Heart right ventricle (tissue), 16 donors: ENCODE measurements around the gene NHLRC1. TPM values are rescaled to one million over a fixed set of nuclear protein-coding genes. Genes with fewer than 3 reads are reported as not detected.

Source experiments
- ATAC-seq, 8 donors: fragments of 200-7000 bp; cut with Tn5 transposase; one replicate each; pipeline ENCODE4 v1.9.1; 2020; ENCODE audit warnings: mild to moderate bottlenecking in 8 of 8, moderate library complexity in 8 of 8, moderate number of reproducible peaks in 1 of 8
- DNase-seq, 2 donors: peaks; one replicate each; pipeline ENCODE4 v3.0.0-alpha.2; 2020
- H3K27ac ChIP-seq, 10 donors: fragments of 200-600 bp; sonication (generic) in 2 of 10; one replicate each; pipeline versions ENCODE4 v1.5.0 to v1.8.0; 2020 to 2022; ENCODE audit warnings: mild to moderate bottlenecking in 3 of 10
- H3K27me3 ChIP-seq, 7 donors: fragments of 200-600 bp; one replicate each; pipeline ENCODE4 v1.8.0; 2021 to 2022; ENCODE audit warnings: mild to moderate bottlenecking in 2 of 7
- H3K36me3 ChIP-seq, 9 donors: fragments of 200-600 bp; sonication (generic) in 1 of 9; one replicate each; pipeline versions ENCODE4 v1.5.0 to v1.8.0; 2020 to 2022; ENCODE audit warnings: mild to moderate bottlenecking in 2 of 9
- H3K4me1 ChIP-seq, 9 donors: fragments of 200-600 bp; sonication (generic) in 1 of 9; one replicate each; pipeline versions ENCODE4 v1.5.0 to v1.8.0; 2020 to 2022; ENCODE audit warnings: mild to moderate bottlenecking in 4 of 9
- H3K4me3 ChIP-seq, 10 donors: fragments of 200-600 bp; sonication (generic) in 2 of 10; one replicate each; pipeline versions ENCODE4 v1.5.0 to v1.8.0; 2020 to 2022; ENCODE audit warnings: mild to moderate bottlenecking in 7 of 10, moderate library complexity in 2 of 10
- H3K9me3 ChIP-seq, 11 donors: fragments of 200-600 bp in 10 of 11; sonication (generic) in 2 of 11; one replicate each; pipeline versions ENCODE4 v1.5.0 to v1.8.0; 2013 to 2022; ENCODE audit warnings: mild to moderate bottlenecking in 2 of 11, control low read depth in 1 of 11, moderate library complexity in 1 of 11
- CTCF ChIP-seq, 9 donors: fragments of 200-600 bp; sonication (generic) in 2 of 9; IDR thresholded peaks; one replicate each; pipeline versions ENCODE4 v1.5.0 to v1.8.0; 2021 to 2022; ENCODE audit warnings: antibody characterized with exemption in 9 of 9, mild to moderate bottlenecking in 5 of 9, moderate library complexity in 1 of 9
- WGBS, 2 donors: extraction: QIAGEN DNeasy Blood & Tissue Kit; methylation state at CpG; one replicate each; pipeline ENCODE4 v1.1.7; 2013; ENCODE audit warnings: inconsistent platforms in 1 of 2; 5-methylcytosine and 5-hydroxymethylcytosine counted together
- intact Hi-C, 10 donors: fragments of 100-400 bp; cut with DNase I; formaldehyde crosslinking; loops; one replicate each; pipeline versions ENCODE4 v1.11.1 to v1.14.2; 2022
- polyA plus RNA-seq, 2 donors: library from polyadenylated mRNA; stranded (reverse); fragments of 200-250 nt; gene quantifications; one replicate each; pipeline ENCODE4 v1.2.3, GENCODE V29; 2013
- total RNA-seq, 10 donors: library from RNA; stranded (reverse); fragmentation: NEBNext Ultra II Directional in 3 of 10; extraction: Animal tissue kit (Norgen Biotek cat#: 25700) in 3 of 10; gene quantifications; one replicate each; pipeline versions ENCODE4 v1.2.1 to v1.2.4, GENCODE V29; 2021 to 2023
- donor health status: Arrhythmogenic right ventricular cardiomyopathy.
- donor health status: ischemic (EF 13 %, LVEDD 7.1; RV severe dilation, severe dysfunction).
- donor health status: healthy with polysubstance abuse.
- donor health status: DM: no; HTN: yes; CAD: no.
- donor health status: DM: no; HTN: no; CAD: no.
- donor health status: ischemic (EF 25% LVEDD 6.9; RV normal size, moderate dysfunction).
- donor health status: ischemic (EF 25% LVEDD 5.7; RV mildly dilated, moderate dysfunction).
- donor health status: healthy.
- donor health status: DM: yes; HTN: yes; CAD: no.
- donor health status: Ischemic cardiomyopathy.
- donor health status: ischemic (EF 35%, LVEDD 5.7; RV mildly dilated, moderate dysfunction).
- donor health status: nonischemic (EF 11% LVEDD 7.7; RV severe dilation, severe dysfunction).
- donor health status: DM: yes; HTN: yes; CAD: no.
- donor health status: PGD.
- donor health status: ischemic (EF 29% LVEDD 5.4; RV normal size, mild dysfunction).
- donor health status: nonischemic (EF 23%, LVEDD 6.1; RV moderate dilation, normal function).

NHLRC1 gene
- total and polyA plus RNA-seq, 12 donors, result 0.73 to 2.5 (median 1.4) TPM

DNA sequence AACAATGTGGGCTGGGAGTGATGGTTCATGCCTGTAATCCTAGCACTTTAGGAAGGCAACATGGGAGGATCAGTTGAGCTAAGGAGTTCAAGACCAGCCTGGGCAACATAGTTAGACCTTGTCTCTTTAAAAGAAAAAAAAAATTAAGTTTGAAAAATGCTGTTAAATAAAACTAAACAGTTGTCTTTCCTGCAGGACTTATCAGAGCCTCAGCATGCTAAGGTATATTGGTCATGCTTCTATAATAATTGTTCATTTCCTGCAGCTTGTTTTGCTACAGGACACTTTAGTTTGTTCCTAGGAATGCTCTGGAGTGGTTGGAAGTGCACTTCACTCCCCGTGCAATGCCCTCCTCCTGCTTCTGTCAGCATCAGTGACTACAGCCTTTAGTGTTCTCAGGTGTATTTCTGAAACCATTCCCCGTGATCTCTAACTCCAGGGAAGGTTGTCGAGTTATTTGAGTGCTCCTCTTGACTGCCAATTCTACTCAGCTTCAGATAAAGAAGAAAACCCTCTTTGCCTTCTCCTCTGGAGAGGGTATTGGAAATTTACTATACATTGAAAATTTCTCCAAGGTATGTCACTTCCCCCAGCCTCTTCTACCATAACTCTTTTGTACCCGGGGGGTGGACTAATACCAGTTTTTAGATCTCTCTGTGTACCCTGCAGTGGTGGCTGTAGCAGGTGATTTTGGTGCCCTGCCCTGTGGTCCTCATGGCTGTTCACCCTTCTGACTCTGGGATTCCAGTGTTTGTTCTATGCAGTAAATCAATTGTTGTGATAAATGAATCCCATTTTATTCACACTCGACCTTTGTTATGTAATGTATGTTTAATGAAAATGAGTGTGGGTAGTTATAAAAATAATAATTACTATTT, 33.8 kb downstream of the NHLRC1 start:
- Histone ChIP-seq H3K27ac (no peak overlapping the region), H3K27me3 (no peaks in the 10 kb centered on the region), H3K36me3 (no peaks in the 10 kb centered on the region), H3K4me1 (no peaks in the 10 kb centered on the region), H3K4me3 (no peak overlapping the region), H3K9me3 (peaks cover 0 to 18% (median 0%) of the 10 kb centered on the region in 11 donors)
- no peak for TF ChIP-seq CTCF (IDR thresholded peaks at IDR 0.05)
- ATAC-seq, result no peak
- no peak for DNase-seq
- intact Hi-C loops, result no loop called here
- WGBS, 2 donors, result 78 to 84% methylated on average over 5 of the region's 5 CpGs

DNA sequence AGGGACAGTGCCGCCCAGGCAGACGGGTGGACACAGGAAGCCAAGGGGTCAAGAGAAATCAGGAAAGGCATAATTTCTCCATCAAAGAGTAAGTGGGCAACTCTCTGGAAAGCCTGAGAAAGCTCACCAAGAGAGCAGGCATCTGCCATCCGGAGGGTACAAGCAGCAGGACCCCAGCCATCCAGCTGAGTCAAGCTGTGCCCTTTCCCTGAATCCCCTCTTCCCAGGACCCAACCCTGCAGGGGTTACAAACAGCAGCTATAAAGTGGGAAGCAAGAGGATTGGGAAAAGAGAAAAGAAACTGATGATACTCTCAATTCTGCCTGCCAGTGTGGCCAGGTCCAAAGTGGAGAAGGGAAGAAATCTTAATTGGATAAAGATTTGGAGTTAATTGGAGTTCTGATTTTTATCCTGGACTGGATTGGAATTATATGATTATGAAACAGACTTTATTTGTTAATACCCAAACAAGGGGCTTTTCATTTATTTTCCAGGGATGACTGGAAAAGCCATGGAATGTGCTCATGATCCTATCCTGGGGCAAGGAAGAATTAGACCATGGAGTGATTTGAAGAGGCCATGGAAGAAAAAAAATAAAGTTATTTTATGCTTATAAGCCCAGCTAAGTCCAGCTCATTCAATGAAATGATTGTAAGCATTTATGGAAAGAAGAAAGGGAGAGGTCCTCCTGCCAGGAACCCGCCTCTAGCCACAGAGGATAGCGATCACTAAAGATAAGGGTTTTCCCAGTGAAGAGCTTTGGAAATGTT, 34.9 kb downstream of the NHLRC1 start:
- Histone ChIP-seq H3K27ac (no peak overlapping the region), H3K9me3 (peaks cover 0 to 18% (median 0%) of the 10 kb centered on the region in 11 donors), H3K4me1 (no peaks in the 10 kb centered on the region), H3K4me3 (no peak overlapping the region), H3K36me3 (no peaks in the 10 kb centered on the region), H3K27me3 (no peaks in the 10 kb centered on the region)
- 74 to 75% methylated on average over 5 of the region's 5 CpGs for WGBS, 2 donors
- intact Hi-C loops, result no loop called here
- ATAC-seq, result no peak
- DNase-seq, result no peak
- TF ChIP-seq CTCF (IDR thresholded peaks at IDR 0.05), result no peak

DNA sequence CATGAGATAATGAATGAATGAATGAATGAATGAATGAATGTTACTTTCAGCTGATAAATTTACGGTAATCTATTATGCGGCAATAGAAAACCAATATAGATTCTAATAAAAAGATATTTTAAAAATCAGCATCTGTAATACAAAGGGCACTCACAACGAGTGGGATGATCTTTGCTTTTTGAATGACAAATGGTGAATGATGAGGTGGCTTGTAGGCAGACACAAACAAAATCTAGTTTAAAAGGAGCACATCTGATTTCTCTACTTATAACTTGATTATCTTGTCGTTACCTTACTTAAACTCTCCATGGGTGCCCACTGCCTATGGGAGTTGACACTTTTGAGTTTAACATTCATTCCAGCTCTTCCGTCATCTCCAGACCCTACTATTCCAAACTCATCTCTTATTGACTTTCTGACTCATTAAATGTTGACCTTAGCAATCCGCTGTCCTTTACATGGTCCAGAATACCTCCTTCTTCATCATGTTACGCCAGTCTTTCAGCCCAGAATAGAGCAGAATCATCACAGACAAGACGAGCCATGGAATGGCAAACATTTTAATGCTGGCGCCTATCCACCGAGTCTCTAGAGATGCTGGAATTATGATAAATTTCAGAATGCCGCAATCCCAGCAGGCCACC, 41.3 kb downstream of the NHLRC1 start:
- Histone ChIP-seq H3K36me3 (no peaks in the 10 kb centered on the region), H3K9me3 (peaks cover 0 to 3% (median 0%) of the 10 kb centered on the region in 11 donors), H3K4me1 (no peaks in the 10 kb centered on the region), H3K4me3 (no peak overlapping the region), H3K27me3 (no peaks in the 10 kb centered on the region), H3K27ac (no peak overlapping the region)
- TF ChIP-seq CTCF (IDR thresholded peaks at IDR 0.05), result no peak
- intact Hi-C loops, result no loop called here
- DNase-seq (no peak), ATAC-seq (no peak)
- WGBS, 2 donors, result 81 to 83% methylated on average over 11 of the region's 11 CpGs

GRCh38 chr6:18080544-18080943, 41.9 kb downstream of the NHLRC1 start:
- no peaks in the 10 kb centered on the region for H3K4me1 ChIP-seq
- no peak for ATAC-seq
- H3K27ac ChIP-seq, result no peak overlapping the region
- intact Hi-C loops, result no loop called here
- peaks cover 0 to 5% (median 0%) of the 10 kb centered on the region in 11 donors for H3K9me3 ChIP-seq
- no peak for TF ChIP-seq CTCF (IDR thresholded peaks at IDR 0.05)
- no peaks in the 10 kb centered on the region for H3K36me3 ChIP-seq
- DNase-seq, result no peak
- H3K4me3 ChIP-seq, result no peak overlapping the region
- WGBS, 2 donors, result 88 to 92% methylated on average over 4 of the region's 4 CpGs
- H3K27me3 ChIP-seq, result no peaks in the 10 kb centered on the region
